ENCODE data around the gene TMEM88. TPM values are rescaled to one million over a fixed set of nuclear protein-coding genes. Genes with fewer than 3 reads are reported as not detected.

Gene TMEM88
- total and polyA plus RNA-seq, 8 donors = 2.1 to 28.5 (median 2.9) TPM

- Histone ChIP-seq H3K36me3 (peaks cover 0 to 33% (median 6%) of the 10 kb centered on the region in 3 donors), H3K4me1 (peaks cover 7 to 10% (median 9%) of the 10 kb centered on the region in 3 donors), H3K27ac (no peak overlapping the region), H3K4me3 (no peak overlapping the region), H3K27me3 (no peaks in the 10 kb centered on the region), H3K9me3 (no peaks in the 10 kb centered on the region)
- intact Hi-C loops (cut with DNase I) = no loop called here
- FAIRE-seq (no peak), ATAC-seq (no peak), DNase-seq (peak in 5 of 6 donors; percentile 25 to 81 (median 45))
- WGBS, 2 donors = 80 to 81% methylated on average over 34 to 35 of the region's 35 CpGs
- TF ChIP-seq CTCF (IDR thresholded peaks at IDR 0.05) = no peak
Measured at GRCh38 chr17:7849130-7849750, 5.6 kb upstream of the TMEM88 start.

GRCh38 chr17:7849751-7850504 lies 4.9 kb upstream of the TMEM88 start:
- peaks cover 0 to 33% (median 6%) of the 10 kb centered on the region in 3 donors for H3K36me3 ChIP-seq
- H3K4me1 ChIP-seq = peaks cover 7 to 9% (median 9%) of the 10 kb centered on the region in 3 donors
- intact Hi-C loops (cut with DNase I) = loop anchor here in 2 of 3 donors (5.0 to 10.0 kb wide), 2 partner anchors 105 to 108 kb away; no protein-coding TSS in a partner anchor
- no peak overlapping the region for H3K27ac ChIP-seq
- DNase-seq (peak in 2 of 6 donors; percentile 25 to 26), ATAC-seq (no peak), FAIRE-seq (no peak)
- no peak overlapping the region for H3K4me3 ChIP-seq
- no peak for TF ChIP-seq CTCF (IDR thresholded peaks at IDR 0.05)
- no peaks in the 10 kb centered on the region for H3K9me3 ChIP-seq
- WGBS, 2 donors = 80 to 85% methylated on average over 12 of the region's 12 CpGs
- H3K27me3 ChIP-seq = no peaks in the 10 kb centered on the region

- ATAC-seq = peak in 2 of 4 donors; percentile 1 to 2
- Histone ChIP-seq H3K4me3 (peak overlapping the region in 1 of 4 donors; percentile 21), H3K36me3 (peaks cover 0 to 33% (median 6%) of the 10 kb centered on the region in 3 donors), H3K27me3 (no peaks in the 10 kb centered on the region), H3K27ac (peak overlapping the region in 3 of 4 donors; percentile 27 to 46 (median 39)), H3K9me3 (no peaks in the 10 kb centered on the region), H3K4me1 (peaks cover 0 to 3% (median under 1%) of the 10 kb centered on the region in 3 donors)
- peak; percentile 14 to 73 (median 50) for DNase-seq
- intact Hi-C loops (cut with DNase I) = loop anchor here in 2 of 3 donors (5.0 to 10.0 kb wide), 2 partner anchors 106 to 109 kb away; no protein-coding TSS in a partner anchor
- no peak for FAIRE-seq
- no peak for TF ChIP-seq CTCF (IDR thresholded peaks at IDR 0.05)
- 80 to 84% methylated on average over 17 of the region's 17 CpGs for WGBS, 2 donors
Measured at GRCh38 chr17:7850701-7851437, 4.0 kb upstream of the TMEM88 start.

GRCh38 chr17:7851438-7852261 lies 3.2 kb upstream of the TMEM88 start:
- Histone ChIP-seq H3K27me3 (no peaks in the 10 kb centered on the region), H3K27ac (peak overlapping the region; percentile 15 to 46 (median 33)), H3K4me3 (peak overlapping the region in 1 of 4 donors; percentile 21), H3K9me3 (no peaks in the 10 kb centered on the region), H3K4me1 (peaks cover 0 to 9% (median 4%) of the 10 kb centered on the region in 3 donors), H3K36me3 (peaks cover 0 to 33% (median 6%) of the 10 kb centered on the region in 3 donors)
- FAIRE-seq (no peak), DNase-seq (peak; percentile 92 to 98 (median 96)), ATAC-seq (peak; percentile 85 to 95 (median 92))
- 12 to 13% methylated on average over 60 of the region's 60 CpGs for WGBS, 2 donors
- intact Hi-C loops (cut with DNase I) = loop anchor here in 2 of 3 donors (5.0 to 10.0 kb wide), 2 partner anchors 107 to 109 kb away; no protein-coding TSS in a partner anchor
- TF ChIP-seq CTCF (IDR thresholded peaks at IDR 0.05) = peak; percentile 92 to 98 (median 97)
